ENCODE measurements around the gene TJP1. TPM values are rescaled to one million over a fixed set of nuclear protein-coding genes. Genes with fewer than 3 reads are reported as not detected.

Gene TJP1
- total RNA-seq, 1 experiment from 2014 or later: 140 TPM

GRCh38 chr15:29776859-29777258, 45.4 kb downstream of the TJP1 start:
- no peaks in the 10 kb centered on the region for H3K9me3 ChIP-seq (ENCODE audit: control insufficient read depth, low read depth, low read length)
- no peak overlapping the region for H2BK120ac ChIP-seq (ENCODE audit: low read depth, low read length, poor library complexity, severe bottlenecking)
- no peak overlapping the region for H2BK15ac ChIP-seq (ENCODE audit: low read depth, low read length)
- H4K8ac ChIP-seq (replicated peaks; ENCODE audit: insufficient read length, low read depth, low read length): no peak overlapping the region
- H3K56ac ChIP-seq (ENCODE audit: insufficient read length, low read depth, low read length): no peak overlapping the region
- H3K27me3 ChIP-seq (ENCODE audit: insufficient read depth, low read length): no peaks in the 10 kb centered on the region
- peaks cover 2% of the 10 kb centered on the region for H3K79me1 ChIP-seq (ENCODE audit: insufficient read depth, low read depth, low read length, poor library complexity, severe bottlenecking)
- H3K23ac ChIP-seq (ENCODE audit: insufficient read length, low read depth, low read length): no peak overlapping the region
- no peaks in the 10 kb centered on the region for H4K20me1 ChIP-seq (ENCODE audit: control insufficient read depth, insufficient read depth, insufficient read length)
- H3K79me2 ChIP-seq (ENCODE audit: insufficient read depth, low read length): peaks cover 20% of the 10 kb centered on the region; the same call in 1 of the 2 replicates
- no peak overlapping the region for H3K18ac ChIP-seq (ENCODE audit: insufficient read length, low read depth, low read length)
- no peak overlapping the region for H3K4me2 ChIP-seq (ENCODE audit: insufficient read depth, insufficient read length, low read length)
- H2AFZ ChIP-seq (ENCODE audit: low read length): no peak overlapping the region
- Mint-ChIP-seq H3K27ac (peak overlapping the region in 1 of 3 experiments; percentile 9; a peak in 1 of 7 replicates), H3K4me3 (no peak overlapping the region), H3K4me1 (peaks cover 40 to 43% of the 10 kb centered on the region in 2 experiments), H3K9me3 (peaks cover 23 to 25% of the 10 kb centered on the region in 2 experiments), H3K36me3 (ENCODE audit: insufficient read depth in 1 of 3, low read depth in 3 of 3) (peaks cover 24 to 28% (median 25%) of the 10 kb centered on the region in 3 experiments), H3K27me3 (ENCODE audit: low read depth) (no peaks in the 10 kb centered on the region)
- no peak overlapping the region for H2BK12ac ChIP-seq (ENCODE audit: insufficient read length, low read depth, low read length)
- no CpG with 5 or more reads among the region's 4 CpGs for WGBS (ENCODE audit: extremely low coverage, insufficient read length, low lambda C conversion rate)
- no peak overlapping the region for H2BK5ac ChIP-seq (ENCODE audit: insufficient read length, low read length)
- H3K14ac ChIP-seq (ENCODE audit: insufficient read depth, low read length): no peak overlapping the region
- no peak overlapping the region for H3K4ac ChIP-seq (ENCODE audit: low read depth, low read length)
- TF ChIP-seq CTCF (conservative IDR thresholded peaks at IDR 0.05): no peak
- H3K23me2 ChIP-seq (ENCODE audit: insufficient read length, low read depth, low read length, poor library complexity, severe bottlenecking): no peaks in the 10 kb centered on the region
- H3K4me1 ChIP-seq (ENCODE audit: insufficient read depth, low read length): peaks cover 6% of the 10 kb centered on the region; the same call in 1 of the 2 replicates
- no peak overlapping the region for H3K27ac ChIP-seq (ENCODE audit: insufficient read length, low read depth, low read length)
- no peak overlapping the region for H2BK20ac ChIP-seq (ENCODE audit: low read depth, low read length, poor library complexity, severe bottlenecking)
- no peak for DNase-seq
- H4K5ac ChIP-seq (ENCODE audit: insufficient read length, low read depth, low read length): no peak overlapping the region
- H3T11ph ChIP-seq (ENCODE audit: low read length): no peak overlapping the region
- H2AK5ac ChIP-seq (ENCODE audit: insufficient read length, low read length): no peak overlapping the region
- no peak overlapping the region for H4K91ac ChIP-seq (ENCODE audit: insufficient read length, low read depth, low read length)
- H3K9ac ChIP-seq (ENCODE audit: extremely low read depth, insufficient read length, low read length): no peak overlapping the region
